GM21737 (cell line): ENCODE results near the gene PPP2R3B.
"Not testable (repeated sequence)": the region's sequence is repeated elsewhere in the genome, so short reads cannot be mapped to it uniquely, and the experiment has no call there.

Experiments
- ATAC-seq: cut with Tn5 transposase; IDR thresholded peaks from one replicate; pipeline ENCODE4 v1.9.1; 2021; ENCODE audit warnings: mild to moderate bottlenecking, moderate library complexity; ENCODE audit not compliant: unreplicated experiment

PPP2R3B gene

DNA sequence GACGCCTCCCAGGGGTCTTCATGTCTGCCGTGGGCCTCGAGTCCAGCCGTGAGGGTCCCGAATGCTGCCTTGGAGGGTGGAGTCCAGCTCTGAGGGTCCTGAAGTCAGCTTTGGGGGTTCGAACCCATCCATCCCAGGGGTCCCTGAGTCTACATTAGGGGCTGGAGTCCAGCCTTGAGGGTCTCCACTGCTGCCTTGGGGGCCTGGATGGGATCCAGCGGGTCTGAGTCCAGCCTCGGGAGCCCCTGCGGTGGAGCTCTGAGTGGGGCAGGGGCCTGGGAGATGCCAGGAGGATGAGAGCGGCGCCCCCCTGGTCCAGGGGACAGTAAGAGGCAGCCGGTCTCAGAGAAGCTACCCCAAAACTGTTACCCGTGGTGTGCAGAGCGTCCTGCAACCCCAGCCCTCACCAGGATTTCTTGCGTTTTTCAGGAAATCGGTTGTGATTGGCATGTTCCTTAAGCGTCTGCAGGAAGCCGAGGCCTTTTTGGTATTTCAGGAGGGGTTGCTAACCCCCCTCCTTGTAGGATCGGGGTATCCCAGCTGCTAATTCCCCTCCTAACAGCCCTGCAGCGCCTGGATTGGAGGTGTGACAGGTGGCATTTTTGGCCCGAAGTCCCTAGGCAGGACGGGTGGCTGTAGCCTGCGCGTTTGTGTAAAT, 66.5 kb downstream of the PPP2R3B start:
- ATAC-seq, result no peak

DNA sequence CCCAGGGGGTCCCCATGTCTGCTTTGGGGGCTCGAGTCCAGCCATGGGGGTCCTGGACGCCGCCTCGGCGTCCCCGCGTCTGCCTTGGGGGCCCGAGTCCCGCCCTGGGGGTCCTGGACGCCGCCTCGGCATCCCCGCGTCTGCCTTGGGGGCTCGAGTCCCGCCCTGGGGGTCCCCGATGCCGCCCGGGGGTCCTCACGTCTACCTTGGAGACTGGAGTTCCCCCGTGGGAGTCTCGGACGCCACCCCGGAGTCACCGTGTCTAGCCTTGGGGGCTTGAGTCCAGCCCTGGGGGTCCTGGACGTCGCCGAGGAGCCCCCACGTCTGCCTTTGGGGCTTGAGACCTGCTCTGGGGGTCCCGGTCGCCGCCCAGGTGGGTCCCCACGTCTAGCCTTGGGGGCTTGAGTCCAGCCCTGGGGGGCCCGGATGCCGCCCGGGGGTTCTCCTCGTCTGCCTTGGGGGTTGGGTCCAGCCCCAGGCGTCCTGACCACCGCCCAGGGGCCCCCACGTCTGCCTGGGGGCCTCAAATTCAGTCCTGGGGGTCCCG, 67.1 kb downstream of the PPP2R3B start:
- no peak for ATAC-seq

DNA sequence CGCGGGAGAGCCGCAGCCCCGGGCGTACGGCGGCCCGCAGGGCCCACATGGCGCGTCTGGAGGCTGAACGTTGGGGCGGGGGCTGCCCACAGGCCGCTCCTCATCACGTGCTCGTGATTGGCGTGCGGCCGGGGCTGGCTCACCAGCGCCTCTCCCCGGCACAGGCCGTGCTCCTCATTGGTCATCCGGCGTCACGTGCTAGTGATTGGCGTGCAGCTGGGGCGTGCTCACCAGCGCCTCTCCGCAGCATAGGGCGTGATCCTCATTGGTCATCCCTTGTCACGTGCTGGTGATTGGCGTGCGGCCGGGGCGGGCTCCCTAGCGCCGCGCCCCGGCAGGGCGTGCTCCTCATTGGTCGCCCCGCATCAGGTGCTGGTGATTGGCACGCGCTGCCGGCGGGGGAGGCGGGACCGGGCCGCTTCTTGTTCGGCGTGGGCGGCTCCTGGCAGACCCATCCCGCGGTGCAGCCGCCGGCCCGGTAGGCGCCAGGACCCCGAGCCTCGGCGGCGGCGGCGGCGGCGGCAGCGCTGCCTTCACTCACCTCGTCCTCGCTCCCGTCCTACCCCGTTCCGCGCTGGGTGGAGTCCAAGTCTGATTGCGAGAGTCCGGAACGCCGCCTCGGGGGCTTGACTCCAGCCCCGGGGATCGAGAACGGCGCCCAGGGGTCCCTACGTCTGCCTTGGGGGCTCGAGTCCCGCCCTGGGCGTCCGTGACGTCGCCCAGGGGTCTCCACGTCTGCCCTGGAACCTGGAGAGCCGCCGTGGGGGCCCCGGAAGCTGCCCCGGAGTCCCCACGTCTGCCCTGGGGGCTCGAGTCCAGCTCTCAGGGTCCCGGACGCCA, 67.7 kb downstream of the PPP2R3B start, which contains the start of gene GTPBP6:
Gene GTPBP6 (minus strand): TSS at position 58 of the 840 bp plus-strand sequence. CDS start 9 bp downstream, at position 49.
- peak; percentile 73 for ATAC-seq

DNA sequence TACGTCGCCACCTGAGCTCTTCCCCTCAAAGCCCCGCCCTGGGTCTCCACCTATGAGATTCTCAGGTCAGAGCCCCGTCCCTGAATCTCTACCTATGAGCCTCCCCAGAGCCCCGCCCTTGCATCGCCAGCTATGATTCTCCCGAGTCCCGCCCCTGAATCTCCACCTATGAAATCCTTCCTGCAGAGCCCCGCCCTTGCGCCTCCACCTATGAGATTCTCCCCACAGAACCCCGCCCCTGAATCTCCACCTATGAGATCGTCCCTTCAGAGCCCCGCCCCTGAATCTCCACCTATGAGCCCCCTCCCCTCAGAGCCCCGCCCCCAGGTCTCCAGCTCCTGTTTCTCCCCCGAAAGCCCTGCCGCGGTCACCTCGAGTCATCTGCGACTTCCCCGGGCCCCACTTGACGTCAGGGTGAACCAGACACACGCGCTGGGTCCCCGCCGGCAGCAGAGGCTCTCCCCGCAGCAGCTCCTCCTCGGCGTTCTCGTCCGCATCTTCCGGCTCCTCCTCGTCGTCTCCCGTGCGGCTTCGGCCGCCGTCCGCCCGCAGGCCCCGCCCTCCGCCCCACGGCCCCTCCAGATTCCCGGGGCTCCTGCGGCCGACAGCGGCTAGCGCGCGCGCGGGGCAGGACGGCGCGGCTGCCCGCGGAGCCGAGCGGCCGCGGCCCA, 68.5 kb downstream of the PPP2R3B start:
- ATAC-seq, result peak; percentile 53

DNA sequence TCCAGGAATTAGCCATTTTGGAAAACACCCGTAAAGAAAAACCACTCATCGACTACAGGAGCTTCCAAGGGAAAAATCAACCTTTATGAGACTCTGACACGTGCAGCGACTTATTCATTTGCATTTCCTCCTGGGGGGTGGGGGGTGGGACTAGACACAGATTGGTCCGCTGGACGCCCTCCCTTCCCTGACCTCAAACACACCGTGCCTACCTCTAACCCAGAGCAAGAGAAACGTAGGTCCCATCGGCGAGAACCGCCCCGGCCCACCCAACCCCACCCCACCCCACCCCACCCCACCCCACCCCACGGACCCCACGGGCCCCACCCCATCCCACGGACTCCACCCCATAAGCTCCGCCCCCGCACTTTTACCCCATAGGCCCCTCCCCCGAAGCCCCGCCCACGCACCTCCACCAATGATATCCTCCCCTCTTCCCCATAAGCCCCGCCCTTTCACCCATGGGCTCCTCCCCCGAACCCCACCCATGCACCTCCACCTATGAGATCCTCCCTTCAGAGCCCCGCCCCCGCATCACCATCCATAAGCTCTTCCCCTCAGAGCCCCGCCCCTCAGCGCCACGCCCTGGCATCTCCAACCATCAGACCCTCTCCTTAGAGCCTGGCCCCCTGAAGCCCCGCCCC, 69.2 kb downstream of the PPP2R3B start:
- no peak for ATAC-seq

DNA sequence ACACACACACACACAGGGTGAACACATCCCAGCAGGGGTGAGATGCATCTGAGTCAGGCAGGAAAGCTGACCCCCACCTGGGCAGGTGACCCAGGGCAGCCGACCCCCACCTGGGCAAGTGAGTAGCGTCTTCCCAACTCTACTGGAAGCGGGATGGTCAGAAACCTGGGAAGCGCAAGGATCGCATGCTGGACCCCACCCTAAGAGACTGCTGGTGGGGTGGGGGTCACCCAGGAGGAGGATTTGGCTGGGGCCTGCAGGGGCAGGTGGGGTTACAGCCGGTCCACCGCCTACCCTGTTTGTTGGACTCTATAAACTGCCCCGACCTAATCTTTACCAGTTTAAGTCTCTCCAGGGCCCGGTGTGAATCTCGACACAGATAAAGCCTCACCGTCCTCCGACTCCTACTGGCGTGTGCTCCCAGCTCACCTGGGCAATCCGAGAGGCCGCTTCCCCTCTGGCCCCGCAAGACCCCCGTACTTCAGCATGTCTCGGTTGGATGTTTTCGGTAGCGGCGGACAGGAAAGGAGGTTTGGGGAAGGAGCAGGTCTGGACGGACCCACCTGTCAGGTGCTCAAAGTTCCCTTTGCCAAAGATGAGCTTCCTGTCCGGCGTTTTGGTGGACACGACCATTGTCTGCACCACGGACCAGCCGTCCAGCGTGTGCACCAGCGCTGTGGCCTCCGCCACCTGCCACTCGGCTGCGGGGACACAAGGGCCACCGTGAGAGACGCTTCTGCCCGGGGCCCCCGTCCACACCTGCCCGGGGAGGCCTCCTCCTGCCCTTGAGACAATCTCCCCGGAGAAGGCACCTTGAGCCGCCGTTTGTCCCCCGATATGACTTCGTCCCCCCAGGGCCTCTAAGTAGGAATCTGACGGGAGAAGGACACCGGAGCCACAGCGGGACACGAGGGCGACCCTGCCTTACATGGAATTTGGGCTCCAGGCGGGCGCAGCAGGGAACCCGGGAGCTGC, 70.1 kb downstream of the PPP2R3B start:
- ATAC-seq, result no peak

DNA sequence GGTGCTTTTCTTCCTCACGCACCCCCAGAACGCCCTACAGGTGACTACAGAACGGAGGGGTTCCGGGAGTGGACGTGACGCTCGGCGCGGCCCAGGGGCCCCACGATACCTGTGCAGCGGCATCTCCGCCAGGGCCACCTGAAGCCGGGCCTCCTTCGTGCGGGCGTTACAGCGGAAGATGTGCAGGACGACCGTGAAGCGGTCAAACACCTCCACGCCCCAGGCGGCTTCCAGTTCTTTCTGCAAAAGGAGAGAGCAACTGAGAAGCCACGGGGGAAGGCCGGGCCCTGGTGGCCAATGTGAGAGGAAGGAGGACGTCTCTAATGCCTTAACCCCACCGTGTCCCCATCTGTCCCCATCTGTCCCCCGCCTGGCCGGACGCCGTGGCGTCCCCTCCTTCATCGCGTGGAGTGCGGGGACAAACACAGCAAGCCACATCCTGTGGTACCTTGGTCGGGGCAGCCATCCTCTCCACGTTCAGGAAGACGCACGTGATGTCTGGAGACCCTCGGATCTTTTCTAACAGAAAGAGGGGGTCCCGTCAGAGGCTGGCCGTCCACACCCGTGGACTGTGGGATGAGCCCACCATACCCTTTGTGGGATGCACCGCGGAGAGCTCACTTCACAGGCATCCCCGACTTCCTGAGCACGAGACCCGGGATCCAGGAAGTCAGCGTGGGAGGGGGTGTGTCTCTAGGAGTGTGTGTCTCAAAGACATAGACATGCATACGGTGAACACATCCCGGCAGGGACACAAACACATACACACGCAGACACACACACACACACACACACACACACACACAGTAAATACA, 71.7 kb downstream of the PPP2R3B start:
- no peak for ATAC-seq

DNA sequence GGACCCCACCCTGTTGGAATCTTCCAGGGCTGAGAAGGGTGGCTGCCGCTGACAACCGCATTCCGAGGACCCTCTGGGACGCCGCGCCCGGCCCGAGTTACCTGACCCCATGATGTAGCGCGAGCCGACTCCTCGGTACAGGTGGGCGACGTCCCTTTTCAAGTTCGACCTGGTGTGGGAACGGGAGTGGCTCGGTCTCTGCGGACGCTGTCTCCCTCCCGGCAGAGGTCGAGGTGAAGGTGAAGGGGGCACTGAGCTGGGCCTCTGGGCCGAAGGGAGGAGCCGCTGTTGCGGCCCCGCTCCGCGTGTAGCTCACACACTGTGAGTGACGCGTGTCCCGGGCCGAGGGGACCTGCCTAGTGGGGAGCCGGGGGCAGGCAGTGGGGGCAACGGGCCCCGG, 72.7 kb downstream of the PPP2R3B start:
- no peak for ATAC-seq

DNA sequence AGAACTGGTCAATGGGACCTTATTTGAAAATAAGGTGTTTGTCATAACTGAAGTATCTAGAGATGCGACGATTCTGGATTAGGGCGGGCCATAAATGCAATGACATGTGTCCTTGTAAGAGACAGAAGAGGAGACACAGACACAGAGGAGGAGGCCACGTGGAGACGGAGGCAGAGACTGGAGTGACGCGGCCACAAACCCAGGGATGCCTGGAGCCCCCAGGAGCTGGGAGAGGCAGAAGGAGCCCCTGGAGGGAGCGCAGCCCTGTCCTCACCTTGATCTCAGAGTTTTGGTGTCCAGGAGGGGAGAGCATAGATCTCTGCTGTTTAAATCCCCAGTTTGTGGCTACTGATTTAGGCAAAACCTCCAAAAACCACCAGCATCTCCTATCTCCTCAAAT, 73.2 kb downstream of the PPP2R3B start:
- no peak for ATAC-seq

DNA sequence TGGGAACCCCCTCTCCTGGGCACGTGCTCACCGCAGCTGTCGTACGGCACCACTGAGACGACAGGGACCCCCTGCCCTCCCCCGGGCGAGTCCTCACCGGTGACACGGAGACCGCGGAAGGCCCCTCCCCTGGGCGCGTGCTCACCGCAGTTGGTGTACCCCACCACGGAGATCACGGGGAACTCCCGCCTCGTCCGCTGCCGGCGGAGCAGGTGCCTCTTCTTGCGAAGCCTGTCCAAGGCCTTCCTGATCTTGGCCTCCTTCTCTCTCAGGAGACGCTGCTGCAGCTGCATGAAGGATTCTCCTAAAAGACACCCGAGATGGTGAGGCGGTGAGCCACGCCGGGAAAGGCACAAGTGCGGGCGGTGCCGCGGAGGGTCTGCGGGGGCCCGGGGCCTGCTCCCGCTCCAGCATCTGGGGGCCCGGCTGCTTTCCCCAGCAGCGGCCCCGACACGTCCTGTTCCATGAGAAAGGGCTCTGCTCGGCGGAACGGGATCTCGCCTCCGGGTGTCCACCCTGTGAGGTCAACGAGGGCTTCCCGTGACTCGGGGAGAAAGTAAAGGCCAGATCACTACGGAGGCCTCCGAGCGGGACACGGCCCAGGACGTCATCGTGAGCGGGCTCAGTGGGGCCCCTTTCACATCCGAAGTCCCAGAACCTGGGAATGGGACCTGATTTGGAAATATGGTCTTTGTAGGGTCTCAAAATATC, 73.9 kb downstream of the PPP2R3B start:
- no peak for ATAC-seq

DNA sequence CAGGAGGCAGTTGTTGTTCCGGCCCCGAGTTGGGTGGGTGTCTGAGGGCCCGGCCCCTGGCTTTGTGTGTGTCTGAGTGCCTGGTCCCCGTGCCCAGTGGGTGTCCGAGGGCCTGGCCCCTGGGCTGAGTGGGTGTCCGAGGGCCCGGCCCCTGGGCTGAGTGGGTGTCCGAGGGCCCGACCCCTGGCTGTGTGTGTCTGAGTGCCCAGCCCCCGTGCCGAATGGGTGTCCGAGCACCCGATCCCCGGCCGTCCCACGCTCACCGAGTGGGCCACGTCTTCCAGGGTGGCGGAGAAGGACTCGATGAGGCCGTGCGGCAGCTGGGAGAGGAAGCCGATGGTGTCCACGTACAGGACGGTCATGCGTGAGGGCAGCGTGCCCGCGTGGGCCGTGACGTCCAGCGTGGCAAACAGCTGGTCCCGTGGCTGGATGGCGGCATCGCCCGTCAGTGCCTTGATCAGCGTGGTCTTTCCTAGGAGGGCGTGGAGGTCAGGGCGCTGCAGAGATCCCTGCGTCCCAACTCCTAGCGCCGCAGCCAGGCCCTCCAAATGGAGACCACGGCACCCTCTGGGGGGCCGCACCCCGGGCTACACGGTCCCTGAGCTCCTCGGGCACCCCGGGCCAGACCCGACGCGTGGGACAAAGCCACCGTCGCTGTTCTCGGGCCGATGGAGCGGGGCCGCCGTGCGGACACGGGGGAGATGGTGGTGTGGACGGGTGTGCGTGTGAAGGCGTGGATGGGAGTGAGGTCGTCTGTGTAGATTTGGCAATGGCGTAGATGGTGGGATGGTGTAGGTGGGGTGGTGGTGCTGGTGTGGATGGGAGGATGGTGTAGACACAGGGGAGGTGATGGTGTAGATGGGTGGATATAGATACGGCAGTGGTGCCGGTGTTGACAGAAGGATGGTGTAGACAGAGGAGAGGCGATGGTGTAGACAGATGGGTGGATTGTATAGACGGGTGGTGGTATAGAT, 75.3 kb downstream of the PPP2R3B start:
- ATAC-seq, result no peak

DNA sequence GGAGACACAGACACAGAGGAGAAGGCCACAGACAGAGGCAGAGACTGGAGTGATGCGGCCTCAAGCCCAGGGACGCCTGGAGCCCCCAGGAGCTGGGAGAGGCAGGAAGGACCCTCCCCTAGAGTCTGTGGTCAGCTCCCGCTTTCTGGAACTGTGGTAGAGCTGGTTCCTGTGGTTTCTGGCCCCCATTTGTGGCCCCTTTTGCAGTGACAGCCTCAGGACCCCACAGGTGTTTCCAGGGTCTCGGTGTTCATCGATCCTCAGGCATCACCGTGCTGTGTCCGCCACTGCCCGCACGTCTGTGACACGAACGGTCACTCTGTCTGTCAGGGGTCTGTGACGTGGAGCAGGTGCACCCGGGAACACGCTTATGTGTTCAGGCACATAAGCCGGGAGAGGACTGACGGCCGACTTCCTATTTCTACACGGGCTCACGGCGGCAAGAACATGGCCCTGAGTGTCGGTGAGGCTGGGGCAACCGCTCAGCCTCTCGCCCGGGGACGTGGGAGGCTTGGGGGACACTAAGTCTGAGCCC, 76.0 kb downstream of the PPP2R3B start:
- ATAC-seq, result no peak

DNA sequence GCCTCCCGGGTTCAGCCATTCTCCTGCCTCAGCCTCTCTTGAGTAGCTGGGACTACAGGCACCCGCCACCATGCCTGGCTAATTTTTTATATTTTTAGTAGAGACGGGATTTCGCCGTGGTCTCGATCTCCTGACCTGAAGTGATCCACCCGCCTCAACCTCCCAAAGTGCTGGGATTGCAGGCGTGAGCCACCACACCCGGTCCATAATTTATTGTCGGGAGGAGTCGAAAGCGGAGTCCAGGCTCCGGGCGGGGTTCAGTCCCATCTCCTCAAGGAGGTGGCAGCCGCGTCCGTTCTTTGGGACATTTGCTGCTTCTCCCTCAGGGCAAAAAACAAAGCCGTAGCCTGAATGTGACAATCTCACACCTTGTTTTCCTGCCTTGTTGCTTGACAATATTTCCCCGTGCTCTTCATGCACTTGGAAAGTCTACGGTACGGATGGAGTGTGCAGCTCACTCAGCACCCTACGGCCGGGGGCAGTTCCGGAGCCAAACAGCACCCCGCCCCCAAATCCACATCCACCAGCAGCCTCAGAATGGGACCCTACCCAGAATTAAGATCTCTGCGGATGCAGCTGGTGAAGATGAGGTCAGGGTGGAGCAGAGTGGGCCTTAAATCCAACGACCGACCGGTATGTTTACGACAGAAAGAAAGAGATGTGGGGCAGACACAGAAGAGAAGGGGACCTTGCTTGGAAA, 77.7 kb downstream of the PPP2R3B start:
- no peak for ATAC-seq

DNA sequence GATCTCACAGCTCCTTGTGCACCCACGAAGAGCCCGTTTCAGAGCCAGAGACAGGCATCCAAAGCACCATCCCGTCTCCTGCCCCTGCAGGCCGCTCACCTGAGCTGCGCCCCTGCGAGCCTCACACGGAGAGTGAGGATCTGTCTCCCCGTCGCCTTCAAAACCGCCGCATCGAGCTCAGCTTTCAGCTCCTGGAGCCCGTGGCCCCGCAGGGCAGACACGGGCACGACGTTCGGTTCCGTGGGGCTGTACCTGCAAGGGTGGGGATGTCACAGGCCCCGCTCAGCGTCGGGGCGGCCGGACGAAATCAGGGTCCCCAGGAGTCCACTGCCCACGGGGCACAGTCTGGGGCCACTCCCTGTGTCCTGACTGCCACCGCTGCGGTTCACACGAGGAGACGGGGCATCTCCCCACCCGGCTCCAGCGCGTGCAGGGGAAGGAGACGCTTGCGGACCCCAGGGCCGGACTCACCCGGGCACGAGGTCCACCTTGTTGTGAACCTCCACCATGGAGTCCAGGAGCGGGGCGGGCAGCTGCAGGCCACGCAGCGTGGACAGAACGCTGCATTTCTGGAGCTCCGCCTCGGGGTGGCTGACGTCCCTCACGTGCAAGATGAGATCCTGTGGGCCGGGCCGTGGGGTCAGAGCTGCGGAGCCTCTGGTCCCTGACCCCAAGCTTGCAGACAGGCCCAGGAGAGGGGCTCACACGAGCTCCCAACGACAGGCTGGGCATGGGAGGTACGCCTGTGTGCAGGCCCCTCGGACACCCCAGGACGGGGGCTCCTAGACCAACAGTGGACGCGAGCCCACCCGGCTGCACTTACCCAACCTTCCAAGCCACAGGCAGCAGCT, 79.2 kb downstream of the PPP2R3B start:
- no peak for ATAC-seq

DNA sequence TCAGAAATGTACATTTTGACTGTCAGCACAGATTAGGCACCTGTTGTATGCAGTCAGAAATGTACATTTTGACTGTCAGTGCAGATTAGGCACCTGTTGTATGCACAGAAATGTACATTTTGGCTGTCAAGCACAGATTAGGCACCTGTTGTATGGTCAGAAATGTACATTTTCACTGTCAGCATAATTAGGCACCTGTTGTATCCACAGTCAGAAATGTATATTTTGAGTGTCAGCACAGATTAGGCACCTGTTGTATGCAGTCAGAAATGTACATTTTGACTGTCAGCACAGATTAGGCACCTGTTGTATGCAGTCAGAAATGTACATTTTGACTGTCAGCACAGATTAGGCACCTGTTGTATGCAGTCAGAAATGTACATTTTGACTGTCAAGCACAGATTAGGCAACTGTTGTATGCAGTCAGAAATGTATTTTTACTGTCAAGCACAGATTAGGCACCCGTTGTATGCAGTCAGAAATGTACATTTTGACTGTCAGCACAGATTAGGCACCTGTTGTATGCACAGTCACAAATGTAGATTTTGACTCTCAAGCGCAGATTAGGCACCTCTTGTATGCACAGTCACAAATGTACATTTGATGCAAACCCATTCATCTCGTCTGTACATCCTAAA, 80.0 kb downstream of the PPP2R3B start:
- not testable (repeated sequence) for ATAC-seq
